Fibroblast of lung (primary cell): ENCODE results near the gene RNF32.

Experiments
- EZH2 ChIP-seq: IDR thresholded peaks from 2 replicates; pipeline ENCODE4 v1.5.1; 2012; ENCODE audit warnings: low read length, control low read depth, mild to moderate bottlenecking; ENCODE audit errors: missing control alignments
- TF ChIP-seq, protein P1 (sequence below), 2 donors: IDR thresholded peaks in 1 of 2; conservative IDR thresholded peaks in 1 of 2; 1 replicate in 1 of 2; 2 replicates in 1 of 2; pipeline ENCODE4 v1.5.1; 2011 to 2012; ENCODE audit warnings: low read length in 2 of 2, control low read depth in 1 of 2, inconsistent platforms in 1 of 2, low read depth in 1 of 2, mild to moderate bottlenecking in 1 of 2

DNA sequence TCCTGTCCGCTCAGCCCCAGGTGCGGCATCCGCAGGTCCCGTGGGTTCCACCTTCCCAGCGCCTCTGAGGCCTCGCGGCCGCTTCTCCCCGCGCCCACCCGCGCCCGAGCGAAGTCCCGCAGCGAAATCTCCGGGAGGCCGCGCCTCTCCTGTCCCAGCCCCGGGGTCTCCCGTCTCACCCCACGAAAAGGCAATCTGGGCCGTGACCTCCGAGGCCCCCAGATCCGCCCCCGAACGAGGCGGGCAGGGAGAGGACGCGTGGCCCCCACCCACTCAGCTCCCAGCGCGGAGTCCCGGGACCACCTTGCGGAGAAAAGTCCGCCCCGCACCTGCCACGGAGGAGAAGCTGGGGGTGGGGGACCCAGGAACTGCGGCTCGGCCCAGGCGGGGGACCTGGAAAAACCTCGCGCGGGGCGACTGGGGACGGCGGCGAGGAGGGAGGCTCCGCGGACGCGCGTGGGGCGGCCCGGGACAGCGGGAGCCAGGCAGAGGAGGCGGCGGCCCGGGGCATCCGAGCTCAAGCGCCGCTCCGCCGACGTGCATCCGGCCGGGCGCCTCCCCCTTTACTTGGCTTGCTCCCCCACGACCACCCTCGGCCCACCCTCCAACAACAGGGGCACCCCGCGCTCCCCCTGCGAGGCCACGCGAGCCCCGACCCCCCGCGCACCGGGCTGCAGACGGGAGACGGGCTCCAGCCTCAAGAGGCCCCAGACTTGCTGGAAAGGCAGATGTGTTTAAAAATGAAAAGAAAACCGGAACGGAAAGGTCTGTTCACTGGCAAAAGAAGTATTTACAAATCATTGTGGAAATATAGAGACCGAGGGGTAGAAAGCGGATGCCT, 33.0 kb upstream of the RNF32 start:
- TF ChIP-seq, protein P1, sequence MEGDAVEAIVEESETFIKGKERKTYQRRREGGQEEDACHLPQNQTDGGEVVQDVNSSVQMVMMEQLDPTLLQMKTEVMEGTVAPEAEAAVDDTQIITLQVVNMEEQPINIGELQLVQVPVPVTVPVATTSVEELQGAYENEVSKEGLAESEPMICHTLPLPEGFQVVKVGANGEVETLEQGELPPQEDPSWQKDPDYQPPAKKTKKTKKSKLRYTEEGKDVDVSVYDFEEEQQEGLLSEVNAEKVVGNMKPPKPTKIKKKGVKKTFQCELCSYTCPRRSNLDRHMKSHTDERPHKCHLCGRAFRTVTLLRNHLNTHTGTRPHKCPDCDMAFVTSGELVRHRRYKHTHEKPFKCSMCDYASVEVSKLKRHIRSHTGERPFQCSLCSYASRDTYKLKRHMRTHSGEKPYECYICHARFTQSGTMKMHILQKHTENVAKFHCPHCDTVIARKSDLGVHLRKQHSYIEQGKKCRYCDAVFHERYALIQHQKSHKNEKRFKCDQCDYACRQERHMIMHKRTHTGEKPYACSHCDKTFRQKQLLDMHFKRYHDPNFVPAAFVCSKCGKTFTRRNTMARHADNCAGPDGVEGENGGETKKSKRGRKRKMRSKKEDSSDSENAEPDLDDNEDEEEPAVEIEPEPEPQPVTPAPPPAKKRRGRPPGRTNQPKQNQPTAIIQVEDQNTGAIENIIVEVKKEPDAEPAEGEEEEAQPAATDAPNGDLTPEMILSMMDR (conservative IDR thresholded peaks at IDR 0.05 in 1 of 2, IDR thresholded peaks at IDR 0.05 in 1 of 2; ENCODE audit: low read depth in 1 of 2, low read length in 2 of 2): no peak
- TF ChIP-seq EZH2: no peak
